ENCODE data around the gene NKX2-2.

GRCh38 chr20:21504323-21504722, 9.5 kb downstream of the NKX2-2 start:
- TF ChIP-seq POLR2AphosphoS5 (IDR thresholded peaks at IDR 0.05; ENCODE audit: low read depth, low read length) (no peak), TAF1 (IDR thresholded peaks at IDR 0.05; ENCODE audit: borderline replicate concordance, insufficient read depth, low read length) (no peak), SIN3A (IDR thresholded peaks at IDR 0.05; ENCODE audit: borderline replicate concordance, insufficient read depth, low read length) (no peak), FOXP2 (optimal IDR thresholded peaks at IDR 0.05; ENCODE audit: borderline replicate concordance, extremely low read depth, extremely low read length, insufficient read depth) (no peak)
- TF ChIP-seq, protein P1, sequence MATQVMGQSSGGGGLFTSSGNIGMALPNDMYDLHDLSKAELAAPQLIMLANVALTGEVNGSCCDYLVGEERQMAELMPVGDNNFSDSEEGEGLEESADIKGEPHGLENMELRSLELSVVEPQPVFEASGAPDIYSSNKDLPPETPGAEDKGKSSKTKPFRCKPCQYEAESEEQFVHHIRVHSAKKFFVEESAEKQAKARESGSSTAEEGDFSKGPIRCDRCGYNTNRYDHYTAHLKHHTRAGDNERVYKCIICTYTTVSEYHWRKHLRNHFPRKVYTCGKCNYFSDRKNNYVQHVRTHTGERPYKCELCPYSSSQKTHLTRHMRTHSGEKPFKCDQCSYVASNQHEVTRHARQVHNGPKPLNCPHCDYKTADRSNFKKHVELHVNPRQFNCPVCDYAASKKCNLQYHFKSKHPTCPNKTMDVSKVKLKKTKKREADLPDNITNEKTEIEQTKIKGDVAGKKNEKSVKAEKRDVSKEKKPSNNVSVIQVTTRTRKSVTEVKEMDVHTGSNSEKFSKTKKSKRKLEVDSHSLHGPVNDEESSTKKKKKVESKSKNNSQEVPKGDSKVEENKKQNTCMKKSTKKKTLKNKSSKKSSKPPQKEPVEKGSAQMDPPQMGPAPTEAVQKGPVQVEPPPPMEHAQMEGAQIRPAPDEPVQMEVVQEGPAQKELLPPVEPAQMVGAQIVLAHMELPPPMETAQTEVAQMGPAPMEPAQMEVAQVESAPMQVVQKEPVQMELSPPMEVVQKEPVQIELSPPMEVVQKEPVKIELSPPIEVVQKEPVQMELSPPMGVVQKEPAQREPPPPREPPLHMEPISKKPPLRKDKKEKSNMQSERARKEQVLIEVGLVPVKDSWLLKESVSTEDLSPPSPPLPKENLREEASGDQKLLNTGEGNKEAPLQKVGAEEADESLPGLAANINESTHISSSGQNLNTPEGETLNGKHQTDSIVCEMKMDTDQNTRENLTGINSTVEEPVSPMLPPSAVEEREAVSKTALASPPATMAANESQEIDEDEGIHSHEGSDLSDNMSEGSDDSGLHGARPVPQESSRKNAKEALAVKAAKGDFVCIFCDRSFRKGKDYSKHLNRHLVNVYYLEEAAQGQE (IDR thresholded peaks at IDR 0.05; ENCODE audit: insufficient read depth in 1 of 2, low read depth in 2 of 2, low read length in 2 of 2): no peak

All from PFSK-1 (cell line).